GM19467 (cell line): ENCODE results near the gene UHRF2.

Experiments
- ATAC-seq: cut with Tn5 transposase; IDR thresholded peaks from one replicate; pipeline ENCODE4 v1.9.1; 2021; ENCODE audit warnings: mild to moderate bottlenecking, moderate library complexity; ENCODE audit not compliant: unreplicated experiment

Gene UHRF2

DNA sequence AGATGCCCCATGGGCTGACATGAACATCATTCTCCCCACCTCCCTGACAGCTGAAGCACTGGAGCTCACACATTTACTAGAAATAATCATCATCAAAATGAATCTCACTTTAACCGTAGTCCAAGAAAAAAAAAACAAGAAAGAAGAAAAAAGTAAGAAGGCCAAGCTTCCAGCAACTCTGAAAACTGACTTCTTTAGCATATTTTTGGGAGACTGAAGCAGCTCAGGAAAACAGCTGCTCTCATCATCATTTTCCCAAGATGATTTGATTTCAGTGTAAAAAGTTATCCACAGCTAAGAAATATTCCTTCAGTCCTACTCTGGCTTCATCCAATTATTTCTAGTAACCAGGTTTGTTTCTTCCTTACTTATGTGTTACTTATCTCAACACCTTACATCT lies 140.9 kb downstream of the UHRF2 start:
- ATAC-seq: no peak
